ENCODE results near the gene GRK6. TPM values are rescaled to one million over a fixed set of nuclear protein-coding genes. Genes with fewer than 3 reads are reported as not detected.

GRK6 gene
- total RNA-seq, 1 donor = 19.2 TPM

GRCh38 chr5:177442066-177442826, 15.8 kb downstream of the GRK6 start:
- no peaks in the 10 kb centered on the region for H3K9me3 ChIP-seq (ENCODE audit: low read depth, low read length)
- H2AFZ ChIP-seq (ENCODE audit: low read length) = no peak overlapping the region
- TF ChIP-seq CTCF (IDR thresholded peaks at IDR 0.05; ENCODE audit: extremely low read depth, low read depth, low read length) = no peak
- no peak overlapping the region for H3K27ac ChIP-seq (ENCODE audit: low read depth, low read length)
- no peaks in the 10 kb centered on the region for H3K27me3 ChIP-seq (ENCODE audit: insufficient read depth, low read length)
- peaks cover 8% of the 10 kb centered on the region for H3K4me1 ChIP-seq (ENCODE audit: insufficient read depth, low read length)
- peak; percentile 37 for DNase-seq (ENCODE audit: insufficient read length, low spot score, missing footprints)
- H3K79me2 ChIP-seq (ENCODE audit: insufficient read depth, low read length) = no peaks in the 10 kb centered on the region
- H4K20me1 ChIP-seq (ENCODE audit: insufficient read depth, low read length) = no peaks in the 10 kb centered on the region
- no peak overlapping the region for H3K4me2 ChIP-seq (ENCODE audit: insufficient read depth, low read length)
- no peak overlapping the region for H3K4me3 ChIP-seq (ENCODE audit: insufficient read depth, low read length)
- peaks cover 7% of the 10 kb centered on the region for H3K36me3 ChIP-seq (ENCODE audit: insufficient read depth, low read length)

- no peak overlapping the region for H3K27ac ChIP-seq (ENCODE audit: low read depth, low read length)
- peaks cover 16% of the 10 kb centered on the region for H3K4me1 ChIP-seq (ENCODE audit: insufficient read depth, low read length)
- DNase-seq (ENCODE audit: insufficient read length, low spot score, missing footprints) = no peak
- peaks cover 4% of the 10 kb centered on the region for H3K36me3 ChIP-seq (ENCODE audit: insufficient read depth, low read length)
- no peaks in the 10 kb centered on the region for H3K79me2 ChIP-seq (ENCODE audit: insufficient read depth, low read length)
- TF ChIP-seq CTCF (IDR thresholded peaks at IDR 0.05; ENCODE audit: extremely low read depth, low read depth, low read length) = no peak
- no peak overlapping the region for H2AFZ ChIP-seq (ENCODE audit: low read length)
- H4K20me1 ChIP-seq (ENCODE audit: insufficient read depth, low read length) = peaks cover 4% of the 10 kb centered on the region
- no peak overlapping the region for H3K4me2 ChIP-seq (ENCODE audit: insufficient read depth, low read length)
- H3K9me3 ChIP-seq (ENCODE audit: low read depth, low read length) = no peaks in the 10 kb centered on the region
- H3K27me3 ChIP-seq (ENCODE audit: insufficient read depth, low read length) = no peaks in the 10 kb centered on the region
- no peak overlapping the region for H3K4me3 ChIP-seq (ENCODE audit: insufficient read depth, low read length)
Measured at GRCh38 chr5:177443144-177443983, 16.9 kb downstream of the GRK6 start.

- Histone ChIP-seq H3K27ac (ENCODE audit: low read depth, low read length) (no peak overlapping the region), H3K4me2 (ENCODE audit: insufficient read depth, low read length) (no peak overlapping the region), H3K27me3 (ENCODE audit: insufficient read depth, low read length) (no peaks in the 10 kb centered on the region), H3K36me3 (ENCODE audit: insufficient read depth, low read length) (peaks cover 4% of the 10 kb centered on the region), H3K9me3 (ENCODE audit: low read depth, low read length) (no peaks in the 10 kb centered on the region), H3K4me1 (ENCODE audit: insufficient read depth, low read length) (peaks cover 18% of the 10 kb centered on the region), H3K79me2 (ENCODE audit: insufficient read depth, low read length) (peaks cover 3% of the 10 kb centered on the region), H4K20me1 (ENCODE audit: insufficient read depth, low read length) (peaks cover 12% of the 10 kb centered on the region), H2AFZ (ENCODE audit: low read length) (no peak overlapping the region), H3K4me3 (ENCODE audit: insufficient read depth, low read length) (no peak overlapping the region)
- no peak for DNase-seq (ENCODE audit: insufficient read length, low spot score, missing footprints)
- TF ChIP-seq CTCF (IDR thresholded peaks at IDR 0.05; ENCODE audit: extremely low read depth, low read depth, low read length) = no peak
Measured at GRCh38 chr5:177444106-177445051, 17.9 kb downstream of the GRK6 start.

All from osteoblast (primary cell).